NOMO-1 (cell line): ENCODE data around the gene USP20.

Experiments
- DNase-seq, 2 experiments: peaks; one replicate each; lab custom pipeline; 2025; ENCODE audit not compliant: unreplicated experiment in 2 of 2; lab: John Stamatoyannopoulos, UW

The USP20 gene

GRCh38 chr9:129851821-129852220, 16.6 kb downstream of the USP20 start:
- DNase-seq = no peak

GRCh38 chr9:129852579-129852978, 17.3 kb downstream of the USP20 start:
- DNase-seq = no peak

- DNase-seq = no peak
These were observed 18.4 kb downstream of the USP20 start for GRCh38 chr9:129853614-129854013.

- DNase-seq = no peak
These were observed 19.4 kb downstream of the USP20 start for GRCh38 chr9:129854588-129855110.

DNA sequence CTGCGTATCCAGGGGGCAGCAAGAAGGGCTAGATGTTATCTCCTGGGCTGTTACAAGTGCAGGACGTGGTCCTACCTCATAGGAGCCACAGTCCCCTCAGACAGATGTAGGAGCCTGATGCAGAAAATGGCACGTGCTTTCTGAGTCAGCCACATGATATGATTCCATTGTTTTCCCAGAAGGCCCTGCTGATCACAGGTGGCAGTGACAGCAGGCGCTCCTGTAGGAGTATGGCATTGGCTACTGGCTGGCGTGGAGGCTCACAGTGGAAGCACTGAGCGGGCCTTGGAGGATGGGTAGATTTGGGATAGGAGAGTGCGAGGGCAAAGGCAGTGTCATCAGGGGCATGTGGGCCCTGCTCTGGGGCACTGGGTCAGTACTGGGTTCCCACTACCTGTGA, 21.9 kb downstream of the USP20 start:
- DNase-seq = no peak

DNA sequence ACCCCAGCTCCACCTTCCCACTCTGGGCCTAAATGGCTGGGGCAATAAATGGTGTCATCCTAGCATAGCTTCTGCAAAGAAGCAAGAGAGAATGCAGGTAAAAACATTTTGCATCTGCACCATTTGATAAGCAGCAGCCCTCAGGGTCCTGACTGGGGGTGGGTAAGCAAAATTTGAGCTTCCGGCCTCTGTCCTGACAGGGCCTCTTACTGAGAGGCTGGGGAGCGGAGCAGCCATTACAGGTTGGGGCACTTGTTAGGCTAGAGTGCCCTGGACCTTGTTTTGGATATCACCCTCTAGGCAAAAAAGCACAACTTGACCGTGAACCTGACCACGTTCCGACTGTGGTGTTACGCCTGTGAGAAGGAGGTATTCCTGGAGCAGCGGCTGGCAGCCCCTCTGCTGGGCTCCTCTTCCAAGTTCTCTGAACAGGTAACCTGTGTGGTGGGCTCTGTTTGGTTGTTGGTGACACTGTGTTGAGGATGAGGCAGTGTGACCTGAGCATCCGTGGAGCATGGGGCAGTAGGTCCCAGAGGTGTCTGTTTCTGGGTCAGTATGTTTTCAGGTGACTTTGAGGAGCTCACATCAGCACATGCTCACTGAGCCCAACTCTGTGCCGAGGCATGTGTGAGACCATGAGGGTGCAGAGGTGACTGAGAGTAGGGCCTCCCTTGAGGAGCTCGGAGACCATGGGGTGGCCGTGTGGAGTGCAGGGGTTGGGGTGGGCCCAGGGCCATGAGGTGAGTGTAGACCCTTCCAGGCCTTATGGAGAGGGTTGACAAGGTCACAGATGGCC, 23.1 kb downstream of the USP20 start:
- no peak for DNase-seq

- DNase-seq = no peak
These were observed 25.6 kb downstream of the USP20 start for GRCh38 chr9:129860653-129861446.

DNA sequence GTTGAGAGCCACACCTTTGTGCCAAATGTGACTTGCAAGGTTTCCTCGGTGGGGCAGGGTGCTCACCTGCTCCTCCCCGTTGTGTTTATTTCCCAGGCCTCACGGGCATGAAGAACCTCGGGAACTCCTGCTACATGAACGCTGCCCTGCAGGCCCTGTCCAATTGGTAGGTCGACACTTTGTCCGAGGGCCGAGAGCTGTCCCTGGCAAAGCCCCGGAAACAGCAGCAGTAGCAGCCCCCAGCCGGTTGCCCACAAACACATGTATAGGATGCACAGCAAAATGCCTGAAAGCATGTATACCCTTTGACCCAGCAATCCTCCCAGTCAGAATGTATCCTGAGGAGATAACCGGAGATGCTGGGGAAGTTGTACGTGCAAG, 26.2 kb downstream of the USP20 start:
- DNase-seq = no peak

DNA sequence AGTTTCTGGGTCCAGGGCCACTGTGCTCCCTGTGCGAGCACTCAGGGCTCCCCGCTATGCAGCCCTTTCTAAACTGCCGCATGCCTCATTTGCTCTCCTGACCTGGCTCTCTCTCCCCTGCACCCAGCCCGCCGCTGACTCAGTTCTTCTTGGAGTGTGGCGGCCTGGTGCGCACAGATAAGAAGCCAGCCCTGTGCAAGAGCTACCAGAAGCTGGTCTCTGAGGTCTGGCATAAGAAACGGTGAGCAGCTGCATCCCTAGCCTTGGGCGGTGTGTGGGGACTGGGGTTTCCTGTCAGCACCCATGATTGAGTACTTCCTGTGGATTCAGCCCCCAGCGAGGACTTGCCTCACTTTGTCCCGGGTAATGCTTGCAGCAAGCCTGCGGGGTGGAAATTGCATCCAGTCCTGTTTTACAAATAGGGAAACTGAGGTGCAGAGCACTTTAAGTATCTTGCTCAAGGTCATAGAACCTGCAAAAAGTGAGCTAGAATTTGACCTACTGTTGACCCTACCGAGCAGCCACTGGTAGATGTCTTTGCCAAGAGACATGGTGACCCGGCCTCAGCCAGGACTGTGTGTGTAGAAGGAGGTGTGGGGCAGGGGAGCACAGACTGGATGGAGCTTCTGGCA, 27.9 kb downstream of the USP20 start:
- peak; percentile 71 to 85 for DNase-seq

- DNase-seq = peak in 1 of 2 experiments; percentile 3
These were observed 29.9 kb downstream of the USP20 start for GRCh38 chr9:129864991-129865647.

DNA sequence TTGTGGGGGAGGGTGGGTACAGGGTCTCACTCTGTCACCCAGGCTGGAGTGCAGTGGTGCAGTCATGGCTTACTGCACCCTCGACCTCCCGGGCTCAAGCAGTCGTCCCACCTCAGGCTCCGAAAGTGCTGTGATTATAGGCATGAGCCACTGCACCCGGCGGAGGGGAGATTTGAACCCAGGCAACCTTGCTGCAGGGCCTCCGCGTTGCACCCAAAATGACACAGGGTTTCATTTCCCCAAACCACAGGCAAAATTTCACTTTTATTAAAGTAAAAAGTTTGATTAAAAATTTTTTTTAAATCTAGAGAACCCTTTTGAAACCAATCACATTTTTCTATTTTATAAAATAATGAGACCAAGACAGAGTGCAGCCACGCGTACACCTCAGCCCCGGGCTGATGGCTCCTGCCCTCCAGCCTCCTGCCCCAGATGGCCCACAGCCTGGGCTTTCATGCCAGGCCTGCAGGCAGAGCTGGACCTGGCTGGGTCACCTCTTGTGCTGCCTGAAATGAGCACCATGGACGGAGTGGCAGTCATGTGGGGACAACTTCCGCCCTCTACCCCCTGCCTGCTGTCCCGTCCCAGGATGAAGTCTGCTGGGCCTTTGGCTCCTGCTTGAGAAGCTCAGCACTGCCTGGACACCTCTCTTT, 30.5 kb downstream of the USP20 start:
- no peak for DNase-seq

DNA sequence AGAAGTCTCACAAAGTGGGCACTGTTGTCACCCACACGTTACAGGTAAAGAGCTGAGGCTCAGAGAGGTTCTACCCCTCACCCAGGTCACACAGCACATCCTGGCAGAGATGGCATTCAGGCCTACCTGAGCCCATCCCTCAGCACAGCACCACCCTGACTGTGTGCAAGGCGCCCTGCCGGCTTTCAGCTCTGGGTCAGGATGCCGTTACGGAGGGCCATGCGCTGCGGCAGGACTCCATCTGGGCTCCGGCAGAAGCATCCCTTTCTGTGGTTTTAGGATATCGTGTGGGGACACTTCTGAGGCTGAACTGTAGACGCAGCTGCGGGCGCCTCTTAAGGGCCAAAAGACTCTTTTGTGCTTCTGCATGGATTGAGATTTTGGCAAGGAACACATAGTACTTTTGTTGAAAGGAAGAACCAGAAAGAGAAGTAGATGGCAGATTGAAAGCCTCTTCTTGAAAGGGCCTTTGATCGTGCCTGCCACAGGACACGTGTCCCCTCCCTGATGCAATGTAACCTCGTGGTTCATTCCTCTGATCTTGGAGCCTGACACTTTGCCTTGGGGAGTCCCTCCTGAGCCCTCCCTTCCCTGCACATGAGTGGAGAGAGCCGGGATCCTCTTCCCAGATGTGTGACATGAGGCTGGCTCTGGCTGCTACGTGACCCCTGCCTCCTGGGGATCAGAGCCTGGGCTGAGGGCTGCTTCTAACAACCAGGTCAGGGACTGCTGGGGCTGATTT, 31.3 kb downstream of the USP20 start:
- no peak for DNase-seq

DNA sequence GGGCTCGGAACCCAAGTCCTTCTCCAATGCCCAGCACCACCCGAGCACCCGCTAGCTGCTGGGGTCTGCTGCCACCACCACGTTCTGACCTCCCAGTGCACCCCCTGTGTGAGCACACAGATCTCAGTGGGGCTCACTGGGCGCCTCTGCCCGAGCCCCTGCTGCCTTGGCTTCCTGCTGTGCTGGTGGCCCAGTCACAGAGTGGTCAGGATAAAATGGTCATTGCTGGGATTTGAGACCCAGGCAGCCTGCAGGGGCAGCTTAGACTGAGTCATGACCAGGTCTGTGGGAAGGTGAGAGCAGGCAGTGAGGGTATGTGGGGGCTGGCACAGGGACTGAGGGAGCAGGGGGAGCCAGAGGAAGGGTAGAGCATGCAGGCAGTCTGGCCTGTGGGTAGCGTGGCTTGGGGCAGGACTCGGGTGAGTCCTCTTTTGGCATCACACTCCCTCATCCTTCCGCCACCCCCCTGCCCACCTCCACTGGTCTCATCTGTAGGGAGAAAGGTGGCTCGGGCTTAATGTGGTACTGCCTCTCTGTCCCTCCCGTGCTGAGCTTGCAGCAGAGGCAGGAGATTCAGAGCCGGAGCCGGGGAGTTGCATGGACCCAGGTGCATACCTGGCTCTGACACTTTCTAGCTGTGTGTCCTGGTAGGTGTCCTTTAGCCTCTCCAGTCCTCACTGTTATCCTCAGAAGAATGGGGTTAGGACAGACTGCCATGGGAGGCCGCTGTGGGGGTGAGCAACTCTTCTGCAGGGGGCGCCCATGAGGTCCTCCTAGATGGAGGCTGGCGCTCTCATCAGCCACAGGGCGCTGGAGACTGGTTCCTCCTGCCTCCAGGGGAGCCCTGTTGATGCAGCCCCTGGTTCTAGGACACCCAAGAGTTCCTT, 32.1 kb downstream of the USP20 start:
- no peak for DNase-seq

GRCh38 chr9:129868023-129868871, 33.0 kb downstream of the USP20 start:
- no peak for DNase-seq

- no peak for DNase-seq
These were observed 33.7 kb downstream of the USP20 start for GRCh38 chr9:129868872-129869486.

DNA sequence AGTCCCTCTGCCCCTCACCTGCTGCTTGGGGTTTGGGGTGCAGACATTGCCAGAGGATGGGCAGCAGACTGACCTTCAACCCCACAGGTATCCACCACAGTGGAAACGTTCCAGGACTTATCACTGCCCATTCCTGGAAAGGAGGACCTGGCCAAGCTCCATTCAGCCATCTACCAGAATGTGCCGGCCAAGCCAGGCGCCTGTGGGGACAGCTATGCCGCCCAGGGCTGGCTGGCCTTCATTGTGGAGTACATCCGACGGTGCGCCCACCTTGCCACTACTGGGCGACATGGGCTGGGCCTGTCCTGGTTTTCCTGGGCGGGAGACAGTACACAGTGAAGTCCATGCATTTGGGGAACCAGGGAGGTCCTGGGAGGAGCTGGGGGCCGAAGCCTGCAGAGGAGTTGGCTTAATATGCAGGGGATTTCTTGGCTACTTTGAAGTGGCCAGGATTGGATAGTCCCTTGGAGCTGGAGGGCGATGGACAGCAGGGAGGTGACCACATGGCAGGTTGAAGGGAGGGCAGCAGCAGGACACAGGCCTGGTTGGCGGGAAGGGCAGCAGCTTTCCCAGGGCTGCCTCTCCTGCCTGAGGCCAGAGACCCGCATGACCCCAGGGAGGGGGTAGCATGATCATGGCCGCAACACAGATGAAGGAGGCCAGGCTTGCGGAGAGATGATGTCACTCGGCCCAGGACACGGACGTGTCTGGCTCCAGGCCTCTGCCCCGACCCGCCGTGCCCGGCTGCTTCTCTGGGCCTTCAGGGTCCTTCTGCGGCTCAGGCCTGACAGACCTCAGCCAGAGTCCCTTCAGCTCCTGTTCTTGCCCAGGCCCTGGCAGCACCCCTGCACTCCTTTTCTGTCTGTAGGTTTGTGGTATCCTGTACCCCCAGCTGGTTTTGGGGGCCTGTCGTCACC, 34.6 kb downstream of the USP20 start:
- DNase-seq = no peak
